Measurements from ENCODE around the gene SCYGR4.

DNA sequence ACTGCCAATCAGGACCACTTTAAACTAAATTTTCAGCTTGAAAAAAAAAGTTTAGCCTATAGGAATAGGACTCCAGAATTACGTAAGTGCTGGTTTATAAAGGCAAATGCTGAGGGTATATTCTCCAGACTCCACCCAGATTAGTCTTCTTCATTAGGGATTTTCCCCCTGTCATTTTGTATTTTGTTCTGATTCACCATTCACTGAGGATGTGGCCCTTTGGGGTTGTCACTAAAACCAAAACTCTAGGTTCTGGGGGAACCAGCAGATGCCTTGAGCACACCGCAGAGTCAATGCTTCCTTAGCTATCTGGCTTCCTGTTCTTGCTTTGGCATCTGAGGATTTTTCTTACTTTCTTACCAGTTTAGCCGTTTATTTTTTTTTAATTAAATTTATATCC lies 10.5 kb downstream of the SCYGR4 start:
- TF ChIP-seq RNF2 (IDR thresholded peaks at IDR 0.05; ENCODE audit: borderline replicate concordance, low read depth), result no peak
- TF ChIP-seq EHMT2 (IDR thresholded peaks at IDR 0.05; ENCODE audit: low read depth), result no peak
- TF ChIP-seq, protein P1, sequence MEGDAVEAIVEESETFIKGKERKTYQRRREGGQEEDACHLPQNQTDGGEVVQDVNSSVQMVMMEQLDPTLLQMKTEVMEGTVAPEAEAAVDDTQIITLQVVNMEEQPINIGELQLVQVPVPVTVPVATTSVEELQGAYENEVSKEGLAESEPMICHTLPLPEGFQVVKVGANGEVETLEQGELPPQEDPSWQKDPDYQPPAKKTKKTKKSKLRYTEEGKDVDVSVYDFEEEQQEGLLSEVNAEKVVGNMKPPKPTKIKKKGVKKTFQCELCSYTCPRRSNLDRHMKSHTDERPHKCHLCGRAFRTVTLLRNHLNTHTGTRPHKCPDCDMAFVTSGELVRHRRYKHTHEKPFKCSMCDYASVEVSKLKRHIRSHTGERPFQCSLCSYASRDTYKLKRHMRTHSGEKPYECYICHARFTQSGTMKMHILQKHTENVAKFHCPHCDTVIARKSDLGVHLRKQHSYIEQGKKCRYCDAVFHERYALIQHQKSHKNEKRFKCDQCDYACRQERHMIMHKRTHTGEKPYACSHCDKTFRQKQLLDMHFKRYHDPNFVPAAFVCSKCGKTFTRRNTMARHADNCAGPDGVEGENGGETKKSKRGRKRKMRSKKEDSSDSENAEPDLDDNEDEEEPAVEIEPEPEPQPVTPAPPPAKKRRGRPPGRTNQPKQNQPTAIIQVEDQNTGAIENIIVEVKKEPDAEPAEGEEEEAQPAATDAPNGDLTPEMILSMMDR (IDR thresholded peaks at IDR 0.05), result no peak
- TF ChIP-seq USF2 (IDR thresholded peaks at IDR 0.05), result no peak
- TF ChIP-seq RCOR1 (IDR thresholded peaks at IDR 0.05; ENCODE audit: low read depth, low read length), result no peak
- no peak for TF ChIP-seq RAD21 (conservative IDR thresholded peaks at IDR 0.05 in 1 of 2, IDR thresholded peaks at IDR 0.05 in 1 of 2)
- no peak for TF ChIP-seq POLR2A (IDR thresholded peaks at IDR 0.05; ENCODE audit: low read length)
- no peak for TF ChIP-seq HOXA7 (CRISPR knock-in tag; IDR thresholded peaks at IDR 0.05)
- TF ChIP-seq FOXS1 (CRISPR knock-in tag; IDR thresholded peaks at IDR 0.05), result no peak
